IPS-18c (cell line): ENCODE data around the gene LAIR2.

ENCODE experiments used
- H3K4me3 ChIP-seq: 2 replicates; pipeline ENCODE4 v1.7.0; 2013; ENCODE audit warnings: low read depth, mild to moderate bottlenecking, low read length, moderate library complexity; ENCODE audit not compliant: insufficient read depth
- H3K9me3 ChIP-seq: one replicate; pipeline ENCODE4 v1.6.1; 2013; ENCODE audit warnings: mild to moderate bottlenecking, low read length, moderate library complexity; ENCODE audit not compliant: control insufficient read depth, insufficient read depth

LAIR2 gene, protein sequence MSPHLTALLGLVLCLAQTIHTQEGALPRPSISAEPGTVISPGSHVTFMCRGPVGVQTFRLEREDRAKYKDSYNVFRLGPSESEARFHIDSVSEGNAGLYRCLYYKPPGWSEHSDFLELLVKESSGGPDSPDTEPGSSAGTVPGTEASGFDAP

DNA sequence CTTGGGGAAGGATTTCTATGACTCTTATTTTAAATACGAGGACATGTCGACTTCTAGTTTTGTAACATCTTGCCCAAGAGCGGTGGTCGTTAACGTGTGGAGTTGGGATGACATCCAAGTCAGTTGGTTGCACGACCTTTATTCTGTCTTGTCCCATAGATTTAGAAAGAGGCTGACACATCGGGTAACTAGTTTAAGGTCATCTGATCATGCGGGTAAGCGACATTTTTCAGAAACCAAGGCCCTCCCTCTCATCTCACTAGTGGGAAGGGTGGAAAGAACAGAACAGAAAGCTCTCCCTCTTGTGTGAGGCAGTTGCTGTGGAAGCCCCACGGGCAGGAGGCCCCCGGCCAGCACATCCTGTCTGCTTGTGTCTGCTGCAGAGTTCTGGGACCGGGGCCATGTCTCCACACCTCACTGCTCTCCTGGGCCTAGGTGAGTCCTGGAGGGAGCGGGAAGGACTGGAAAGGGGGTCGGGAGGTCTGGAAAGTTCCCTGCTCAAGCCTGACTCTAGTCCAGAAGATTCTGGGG is at the start of gene LAIR2:
LAIR2 (plus strand) TSS at position 314 of the 531 bp plus-strand sequence; CDS start at position 402, 88 bp downstream.
- Histone ChIP-seq H3K9me3 (no peaks in the 10 kb centered on the region), H3K4me3 (no peak within 1 kb of the TSS)

GRCh38 chr19:54453921-54454780 is 48.5 kb upstream of the LAIR2 start:
- Histone ChIP-seq H3K4me3 (no peak overlapping the region), H3K9me3 (no peaks in the 10 kb centered on the region)

GRCh38 chr19:54454781-54455675 is 47.6 kb upstream of the LAIR2 start:
- Histone ChIP-seq H3K9me3 (no peaks in the 10 kb centered on the region), H3K4me3 (no peak overlapping the region)

GRCh38 chr19:54455786-54456422 is 46.7 kb upstream of the LAIR2 start:
- Histone ChIP-seq H3K4me3 (no peak overlapping the region), H3K9me3 (no peaks in the 10 kb centered on the region)

DNA sequence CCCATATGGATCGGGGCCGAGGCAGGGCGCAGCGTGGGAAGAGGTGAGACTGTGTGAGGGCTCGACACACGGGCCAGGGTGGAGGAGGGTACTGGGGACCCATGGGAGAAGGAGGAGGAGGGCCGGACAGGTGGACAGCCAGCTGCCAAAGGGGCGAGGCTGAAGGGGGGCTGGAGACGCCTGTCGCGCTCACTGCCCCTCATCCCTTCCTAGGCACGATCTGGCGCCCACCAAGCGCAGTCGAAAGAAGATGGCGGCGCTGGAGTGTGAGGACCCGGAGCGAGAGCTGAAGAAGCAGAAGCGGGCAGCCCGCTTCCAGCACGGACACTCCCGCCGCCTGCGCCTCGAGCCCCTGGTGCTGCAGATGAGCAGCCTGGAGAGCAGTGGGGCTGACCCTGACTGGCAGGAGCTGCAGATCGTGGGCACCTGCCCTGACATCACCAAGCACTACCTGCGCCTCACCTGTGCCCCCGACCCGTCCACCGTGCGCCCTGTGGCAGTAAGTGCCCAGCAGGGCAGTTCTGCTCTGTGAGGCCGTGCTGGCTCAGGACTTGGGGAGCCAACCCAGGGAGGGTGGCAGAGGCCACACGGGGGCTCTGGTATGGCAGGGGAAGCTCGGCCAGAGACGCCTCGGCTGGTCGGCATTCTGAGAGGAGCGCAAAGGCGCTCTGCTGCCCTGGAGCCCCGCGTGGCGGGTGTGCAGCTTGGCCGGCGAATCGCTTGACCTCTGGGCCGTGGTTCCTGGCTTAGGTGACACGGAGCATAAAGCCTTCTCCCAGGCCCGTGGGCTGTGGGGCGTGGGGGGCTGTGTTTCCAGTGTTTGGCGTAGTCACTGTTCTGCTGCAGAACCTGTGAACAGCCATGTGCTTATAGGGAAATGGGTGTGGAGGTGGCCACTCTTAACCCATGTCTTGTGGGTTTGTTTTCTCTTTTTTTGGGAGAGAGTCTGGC is 45.9 kb upstream of the LAIR2 start:
- no peak overlapping the region for H3K4me3 ChIP-seq
- no peaks in the 10 kb centered on the region for H3K9me3 ChIP-seq

DNA sequence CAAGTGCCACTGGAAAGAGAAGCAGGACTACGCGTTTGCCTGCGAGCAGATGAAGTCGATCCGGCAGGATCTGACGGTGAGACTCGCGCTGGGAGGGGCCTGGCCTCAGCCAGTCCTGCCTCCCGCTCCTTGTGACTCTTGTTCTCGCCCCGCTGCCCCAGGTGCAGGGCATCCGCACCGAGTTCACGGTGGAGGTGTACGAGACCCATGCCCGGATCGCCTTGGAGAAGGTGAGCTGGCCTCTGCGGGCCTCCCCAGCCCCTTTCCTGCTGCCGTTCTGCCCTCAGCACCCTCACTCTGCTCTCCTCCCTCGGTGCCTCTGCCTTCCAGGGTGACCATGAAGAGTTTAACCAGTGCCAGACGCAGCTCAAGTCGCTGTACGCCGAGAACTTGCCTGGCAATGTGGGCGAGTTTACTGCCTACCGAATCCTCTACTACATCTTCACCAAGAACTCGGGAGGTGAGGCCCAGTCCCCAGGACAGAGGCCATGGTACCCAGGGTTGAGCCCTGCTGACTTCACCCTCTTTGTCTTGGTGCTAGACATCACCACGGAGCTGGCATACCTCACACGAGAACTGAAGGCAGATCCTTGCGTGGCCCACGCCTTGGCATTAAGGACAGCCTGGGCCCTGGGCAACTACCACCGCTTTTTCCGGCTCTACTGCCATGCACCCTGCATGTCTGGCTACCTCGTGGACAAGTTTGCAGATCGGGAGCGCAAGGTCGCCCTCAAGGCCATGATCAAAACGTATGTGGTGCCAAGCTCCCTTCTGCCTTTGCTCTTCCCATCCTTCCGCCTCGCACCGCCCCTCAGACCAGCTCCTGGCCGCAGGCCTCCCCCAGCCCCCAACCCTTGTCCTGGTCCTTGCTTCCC is 44.6 kb upstream of the LAIR2 start:
- H3K4me3 ChIP-seq, result no peak overlapping the region
- H3K9me3 ChIP-seq, result no peaks in the 10 kb centered on the region

- H3K9me3 ChIP-seq, result no peaks in the 10 kb centered on the region
Measured at GRCh38 chr19:54458648-54459281, 43.9 kb upstream of the LAIR2 start.

GRCh38 chr19:54459282-54460229 is 43.1 kb upstream of the LAIR2 start:
- Histone ChIP-seq H3K9me3 (no peaks in the 10 kb centered on the region), H3K4me3 (no peak overlapping the region)

More at GRCh38 chr19:54458648-54459281, 43.9 kb upstream of the LAIR2 start:
- H3K4me3 ChIP-seq, result no peak overlapping the region

DNA sequence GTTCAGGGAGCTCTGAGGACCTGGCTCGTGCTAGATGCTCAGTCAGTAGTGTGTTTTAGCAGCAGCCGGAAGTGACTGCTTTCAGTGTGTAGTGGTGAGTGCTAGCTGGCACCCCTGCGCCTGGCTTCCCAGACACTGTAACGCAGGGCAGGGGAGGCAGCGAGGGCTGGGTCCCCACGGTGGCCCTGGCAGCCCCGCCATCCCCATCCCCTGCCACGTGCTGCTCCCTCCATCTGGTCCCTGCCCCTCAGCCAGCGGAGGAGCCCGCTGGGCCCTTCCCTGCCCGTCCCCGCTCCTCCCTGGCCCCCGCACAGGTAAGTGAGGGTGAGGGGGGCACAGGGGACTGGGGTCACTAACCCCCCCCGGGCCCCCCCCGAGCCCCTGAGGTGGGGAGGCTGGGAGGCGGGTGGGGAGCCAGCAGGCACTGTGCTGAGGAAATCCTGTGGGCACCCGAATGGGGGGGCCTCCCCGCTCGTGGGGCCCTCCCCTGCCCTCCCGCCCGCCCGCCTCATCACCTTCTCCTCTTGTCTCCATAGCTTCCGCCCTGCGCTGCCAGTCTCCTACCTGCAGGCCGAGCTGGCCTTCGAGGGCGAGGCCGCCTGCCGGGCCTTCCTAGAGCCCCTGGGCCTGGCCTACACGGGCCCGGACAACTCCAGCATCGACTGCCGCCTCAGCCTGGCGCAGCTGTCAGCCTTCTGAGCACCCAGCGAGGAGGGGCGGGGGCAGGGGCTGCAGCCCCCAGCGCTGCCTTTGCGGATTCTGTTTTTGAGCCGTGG is 42.2 kb upstream of the LAIR2 start:
- Histone ChIP-seq H3K9me3 (no peaks in the 10 kb centered on the region), H3K4me3 (no peak overlapping the region)

DNA sequence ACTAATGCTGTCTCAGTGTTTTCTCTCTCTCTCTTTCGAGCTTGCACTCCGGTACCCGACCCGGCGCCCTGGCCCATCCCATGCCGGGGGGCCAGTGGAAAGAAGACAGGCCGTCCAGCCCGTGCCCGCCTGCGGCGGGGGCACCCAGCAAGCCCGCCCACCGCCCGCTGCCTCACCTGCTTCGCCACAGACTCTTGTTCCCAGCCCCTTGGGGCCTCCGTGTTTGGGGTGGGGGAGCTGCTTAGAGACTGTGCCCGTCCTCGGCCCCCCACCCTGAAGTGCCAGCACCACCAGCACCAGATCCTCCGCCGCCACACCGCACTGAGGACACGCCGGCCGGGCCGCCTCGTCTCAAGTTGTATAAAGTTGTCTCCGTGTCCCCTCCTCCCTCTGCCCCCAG is 41.4 kb upstream of the LAIR2 start:
- H3K4me3 ChIP-seq, result no peak overlapping the region
- H3K9me3 ChIP-seq, result no peaks in the 10 kb centered on the region

GRCh38 chr19:54461613-54462012 is 41.0 kb upstream of the LAIR2 start:
- Histone ChIP-seq H3K9me3 (no peaks in the 10 kb centered on the region), H3K4me3 (no peak overlapping the region)

GRCh38 chr19:54462047-54462654 is 40.5 kb upstream of the LAIR2 start:
- no peaks in the 10 kb centered on the region for H3K9me3 ChIP-seq
- peak overlapping the region; percentile 81 for H3K4me3 ChIP-seq
